H1 (cell line): ENCODE data around the gene C16orf95. TPM values are rescaled to one million over a fixed set of nuclear protein-coding genes. Genes with fewer than 3 reads are reported as not detected.

Experiments used
- BACH1 ChIP-seq: IDR thresholded peaks from 2 replicates; pipeline ENCODE4 v1.6.1; 2012; ENCODE audit warnings: low read length, improper control_type of control experiment
- CBX8 ChIP-seq: fragments of 300-800, 300-1000 bp; sonication (generic); IDR thresholded peaks from 2 replicates; pipeline ENCODE4 v1.7.1; 2016; ENCODE audit warnings: low read depth, low read length, borderline replicate concordance
- JUN ChIP-seq: IDR thresholded peaks from 2 replicates; pipeline ENCODE4 v1.6.1; 2011; ENCODE audit warnings: low read depth, mild to moderate bottlenecking, improper control_type of control experiment, low read length
- POLR2AphosphoS5 ChIP-seq: IDR thresholded peaks from 2 replicates; pipeline ENCODE4 v1.6.1; 2011; ENCODE audit warnings: low read depth, low read length
- POU5F1 ChIP-seq: IDR thresholded peaks from 2 replicates; pipeline ENCODE4 v1.6.1; 2011; ENCODE audit warnings: low read depth, mild to moderate bottlenecking, low read length, moderate library complexity
- RFX5 ChIP-seq: IDR thresholded peaks from 2 replicates; pipeline ENCODE4 v1.6.1; 2011; ENCODE audit warnings: low read depth, low read length, improper control_type of control experiment, borderline replicate concordance
- TAF7 ChIP-seq: optimal IDR thresholded peaks from 2 replicates; pipeline ENCODE3; 2011; ENCODE audit warnings: low read depth, mild to moderate bottlenecking, inconsistent platforms, low read length, moderate library complexity, borderline replicate concordance
- TCF12 ChIP-seq: IDR thresholded peaks from 2 replicates; pipeline ENCODE4 v1.6.1; 2011; ENCODE audit warnings: low read depth, mild to moderate bottlenecking, low read length
- polyA plus RNA-seq, 7 experiments: library from polyadenylated mRNA; depleted of rRNA in 3 of 7; stranded (reverse) in 5 of 7; unstranded in 2 of 7; fragments of >200 nt in 5 of 7; fragments of 200-250 nt in 2 of 7; gene quantifications; 1 replicate in 5 of 7; 2 replicates in 1 of 7; 4 replicates in 1 of 7; pipeline versions ENCODE4 v1.2.1 to v1.2.3, GENCODE V29; 2011 to 2013; ENCODE audit warnings: missing spikeins in 2 of 7, mixed read lengths in 2 of 7
- total RNA-seq: library from RNA; stranded (reverse); fragmentation: NEBNext Ultra II Directional; extraction: Animal tissue kit (Norgen Biotek cat#: 25700); gene quantifications from 2 replicates; pipeline ENCODE4 v1.2.1, GENCODE V29; 2021

The C16orf95 gene
- total and polyA plus RNA-seq, 2 of the 8 experiments (the other 6 are each of a cell fraction or from before 2014, with no cell fraction given): 5.0 to 5.4 TPM

DNA sequence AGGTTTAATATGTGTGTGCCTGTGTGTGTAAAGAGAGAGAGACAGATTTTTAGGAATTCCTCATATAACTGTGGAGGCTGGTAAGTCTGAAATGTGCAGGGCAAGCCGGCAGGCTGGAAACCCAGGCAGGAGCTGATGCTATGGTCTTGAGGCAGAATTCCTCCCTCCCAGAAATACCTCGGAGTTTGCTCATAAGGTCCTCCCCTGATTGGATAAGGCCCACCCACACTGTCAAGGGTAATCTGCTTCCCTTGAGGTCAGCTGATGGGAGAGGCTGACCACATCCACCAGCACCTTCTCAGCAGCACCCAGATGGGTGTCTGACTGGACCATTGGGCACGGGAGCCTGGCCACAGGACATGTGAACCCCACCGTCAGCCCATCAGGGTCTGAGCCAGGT, 42.4 kb downstream of the C16orf95 start (continued):
- no peak for TF ChIP-seq CBX8
- TF ChIP-seq TCF12: no peak
- no peak for TF ChIP-seq BACH1
- TF ChIP-seq JUN: no peak
- TF ChIP-seq POU5F1: no peak
- no peak for TF ChIP-seq POLR2AphosphoS5
- TF ChIP-seq RFX5: no peak
- TF ChIP-seq TAF7: no peak
- TF ChIP-seq, all 59 proteins: peak for 0
